Measurements from ENCODE around the gene STX8.
"Not testable (repeated sequence)": the region's sequence is repeated elsewhere in the genome, so short reads cannot be mapped to it uniquely, and the experiment has no call there.

Gene STX8

GRCh38 chr17:9287306-9287705 lies 288.3 kb downstream of the STX8 start:
- FAIRE-seq, result no peak

- FAIRE-seq, result no peak
Measured at GRCh38 chr17:9286434-9286833, 289.2 kb downstream of the STX8 start.

GRCh38 chr17:9285602-9286427 lies 289.8 kb downstream of the STX8 start:
- FAIRE-seq, result no peak

- no peak for FAIRE-seq
Measured at GRCh38 chr17:9284884-9285283, 290.7 kb downstream of the STX8 start.

GRCh38 chr17:9283909-9284308 lies 291.7 kb downstream of the STX8 start:
- no peak for FAIRE-seq

GRCh38 chr17:9279893-9280292 lies 295.7 kb downstream of the STX8 start:
- no peak for FAIRE-seq

- FAIRE-seq, result no peak
Measured at GRCh38 chr17:9274973-9275372, 300.6 kb downstream of the STX8 start.

- no peak for FAIRE-seq
Measured at GRCh38 chr17:9273428-9274391, 301.9 kb downstream of the STX8 start.

GRCh38 chr17:9272501-9273200 lies 303.0 kb downstream of the STX8 start:
- no peak for FAIRE-seq

GRCh38 chr17:9271989-9272388 lies 303.6 kb downstream of the STX8 start:
- FAIRE-seq, result no peak

GRCh38 chr17:9270921-9271320 lies 304.7 kb downstream of the STX8 start:
- FAIRE-seq, result no peak

- no peak for FAIRE-seq
Measured at GRCh38 chr17:9269350-9270035, 306.1 kb downstream of the STX8 start.

- no peak for FAIRE-seq
Measured at GRCh38 chr17:9268546-9268945, 307.1 kb downstream of the STX8 start.

GRCh38 chr17:9266697-9267117 lies 308.9 kb downstream of the STX8 start:
- FAIRE-seq, result no peak

- no peak for FAIRE-seq
Measured at GRCh38 chr17:9266031-9266680, 309.5 kb downstream of the STX8 start.

- FAIRE-seq, result no peak
Measured at GRCh38 chr17:9261081-9262012, 314.3 kb downstream of the STX8 start.

- FAIRE-seq, result no peak
Measured at GRCh38 chr17:9259419-9259818, 316.2 kb downstream of the STX8 start.

GRCh38 chr17:9258115-9259015 lies 317.3 kb downstream of the STX8 start:
- FAIRE-seq, result no peak

GRCh38 chr17:9257630-9257965 lies 318.0 kb downstream of the STX8 start:
- not testable (repeated sequence) for FAIRE-seq
